Measurements from ENCODE around the gene FKBP1B. TPM values are rescaled to one million over a fixed set of nuclear protein-coding genes. Genes with fewer than 3 reads are reported as not detected.

Gene FKBP1B
- total RNA-seq, 6 donors from 2014 or later = 7.3 to 27.3 (median 15.0) TPM

DNA sequence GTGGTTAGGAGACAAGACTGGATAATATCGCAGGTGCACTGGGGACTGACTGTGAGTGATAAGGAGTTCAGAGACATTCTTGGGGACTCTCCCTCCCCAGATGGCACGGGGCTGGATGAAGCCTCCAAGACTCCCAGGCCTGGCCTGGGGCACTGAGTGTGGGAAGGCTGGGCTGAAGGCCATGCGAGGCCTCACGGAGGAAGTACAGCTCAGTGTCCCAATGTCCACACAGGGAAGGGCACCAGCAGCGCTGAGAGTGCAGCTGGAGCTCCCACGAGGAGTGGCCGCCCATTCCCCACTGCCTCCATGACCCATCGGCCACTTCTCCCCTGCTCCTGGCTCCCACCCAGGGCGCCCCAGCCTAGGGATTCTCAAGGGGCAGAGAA is 33.2 kb upstream of the FKBP1B start:
- 98% methylated on average over 9 of the region's 9 CpGs; no CpG with 5 or more reads in 1 of the 2 donors for WGBS, 2 donors
- H3K9me3 ChIP-seq = no peaks in the 10 kb centered on the region

GRCh38 chr2:24016853-24017703 is 32.5 kb upstream of the FKBP1B start:
- peak in 1 of 2 donors; percentile 8 for ATAC-seq (ENCODE audit: low FRiP score in 2 of 2)
- H3K4me3 ChIP-seq = no peak overlapping the region
- WGBS, 2 donors = 91 to 96% methylated on average over 21 to 32 of the region's 35 CpGs
- H3K27ac ChIP-seq = no peak overlapping the region
- TF ChIP-seq POLR2AphosphoS5 (IDR thresholded peaks at IDR 0.05) (no peak), EP300 (IDR thresholded peaks at IDR 0.05) (no peak), POLR2A (IDR thresholded peaks at IDR 0.05) (no peak), CTCF (IDR thresholded peaks at IDR 0.05) (no peak)
- no peaks in the 10 kb centered on the region for H3K9me3 ChIP-seq
- no peaks in the 10 kb centered on the region for H3K4me1 ChIP-seq
- H3K27me3 ChIP-seq = no peaks in the 10 kb centered on the region
- DNase-seq = no peak
- H3K36me3 ChIP-seq = no peaks in the 10 kb centered on the region

More for the DNA sequence above, 33.2 kb upstream of the FKBP1B start:
- peak in 1 of 2 donors; percentile 71 for DNase-seq
- no peak overlapping the region for H3K4me3 ChIP-seq
- ATAC-seq (ENCODE audit: low FRiP score in 2 of 2) = peak; percentile 16 to 25
- TF ChIP-seq CTCF (IDR thresholded peaks at IDR 0.05) (no peak), POLR2A (IDR thresholded peaks at IDR 0.05) (no peak), POLR2AphosphoS5 (IDR thresholded peaks at IDR 0.05) (no peak), EP300 (IDR thresholded peaks at IDR 0.05) (no peak)
- no peaks in the 10 kb centered on the region for H3K4me1 ChIP-seq
- no peak overlapping the region for H3K27ac ChIP-seq
- H3K36me3 ChIP-seq = no peaks in the 10 kb centered on the region
- H3K27me3 ChIP-seq = no peaks in the 10 kb centered on the region

DNA sequence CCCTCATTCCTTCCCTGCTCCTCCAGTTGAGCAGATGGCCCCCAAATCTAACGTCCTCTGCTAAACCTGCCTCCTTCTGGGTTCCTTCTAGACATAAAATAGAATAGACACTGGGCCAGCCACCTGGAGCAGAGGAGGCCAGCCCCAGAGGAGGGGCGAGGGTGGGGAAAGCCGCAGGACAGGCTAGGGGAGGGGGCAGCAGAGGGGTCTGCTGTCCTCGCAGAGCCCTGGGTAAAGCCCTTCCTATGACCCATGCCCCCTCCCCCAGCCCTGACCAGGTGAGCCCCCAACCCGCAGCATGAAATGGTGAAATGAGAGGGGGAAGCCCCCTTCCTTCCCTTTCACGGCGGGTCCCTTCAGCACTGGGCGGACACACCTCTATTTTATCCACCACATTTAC is 31.8 kb upstream of the FKBP1B start:
- TF ChIP-seq EP300 (IDR thresholded peaks at IDR 0.05) = no peak
- no peak for TF ChIP-seq POLR2A (IDR thresholded peaks at IDR 0.05)
- TF ChIP-seq POLR2AphosphoS5 (IDR thresholded peaks at IDR 0.05) = no peak
- TF ChIP-seq CTCF (IDR thresholded peaks at IDR 0.05) = no peak
- DNase-seq = no peak

DNA sequence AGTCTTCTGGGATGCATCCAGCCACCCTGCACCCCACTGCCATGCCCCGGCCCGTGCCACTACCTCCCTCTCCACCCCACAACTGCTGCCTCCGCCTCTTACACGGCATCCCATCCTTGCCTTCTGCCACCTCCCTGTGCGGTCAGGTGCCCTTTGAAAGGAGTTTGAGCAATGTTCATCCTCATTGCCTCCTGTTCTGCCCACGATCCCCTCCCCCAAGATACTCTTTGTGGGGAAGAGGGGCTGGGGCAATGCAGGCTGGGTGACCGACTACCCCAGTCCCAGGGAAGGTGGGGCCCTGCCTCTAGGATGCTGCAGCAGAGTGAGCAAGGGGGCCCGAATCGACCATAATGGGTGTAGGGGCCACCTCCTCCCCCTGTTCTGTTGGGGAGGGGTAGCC is 31.3 kb upstream of the FKBP1B start:
- Histone ChIP-seq H3K4me3 (no peak overlapping the region), H3K9me3 (no peaks in the 10 kb centered on the region), H3K36me3 (peaks cover 0 to 9% (median 6%) of the 10 kb centered on the region in 4 donors), H3K27ac (no peak overlapping the region), H3K4me1 (no peaks in the 10 kb centered on the region), H3K27me3 (no peaks in the 10 kb centered on the region)
- 83 to 89% methylated on average over 9 of the region's 9 CpGs for WGBS, 2 donors
- no peak for DNase-seq
- TF ChIP-seq EP300 (IDR thresholded peaks at IDR 0.05) = no peak
- TF ChIP-seq POLR2AphosphoS5 (IDR thresholded peaks at IDR 0.05) = no peak
- TF ChIP-seq CTCF (IDR thresholded peaks at IDR 0.05) = no peak
- TF ChIP-seq POLR2A (IDR thresholded peaks at IDR 0.05) = no peak
- ATAC-seq (ENCODE audit: low FRiP score in 2 of 2) = no peak

More for the DNA sequence above, 31.8 kb upstream of the FKBP1B start:
- Histone ChIP-seq H3K36me3 (peaks cover 0 to 3% (median 1%) of the 10 kb centered on the region in 4 donors), H3K27me3 (no peaks in the 10 kb centered on the region), H3K9me3 (no peaks in the 10 kb centered on the region), H3K27ac (no peak overlapping the region), H3K4me3 (no peak overlapping the region), H3K4me1 (no peaks in the 10 kb centered on the region)
- 79 to 89% methylated on average over 7 to 8 of the region's 8 CpGs for WGBS, 2 donors
- no peak for ATAC-seq (ENCODE audit: low FRiP score in 2 of 2)

Measured in upper lobe of left lung (tissue), 6 donors.